ENCODE data around the gene ARRDC5. TPM values are rescaled to one million over a fixed set of nuclear protein-coding genes. Genes with fewer than 3 reads are reported as not detected.

ARRDC5 gene
- total and polyA plus RNA-seq, 2 of the 13 experiments (the other 11 are each of a cell fraction or from before 2014, with no cell fraction given) = not detected

GRCh38 chr19:4911786-4912672, 9.3 kb upstream of the ARRDC5 start (continued):
- TF ChIP-seq NPAS2 (CRISPR knock-in tag; IDR thresholded peaks at IDR 0.05; ENCODE audit: borderline replicate concordance) (no peak), ZNF350 (CRISPR knock-in tag; IDR thresholded peaks at IDR 0.05; ENCODE audit: borderline replicate concordance, low read depth) (0 out of 2 replicates have a peak, but pooled peaks have one; percentile 55), ZNF703 (CRISPR knock-in tag; IDR thresholded peaks at IDR 0.05; ENCODE audit: borderline replicate concordance) (no peak), DDIT3 (CRISPR knock-in tag; IDR thresholded peaks at IDR 0.05) (no peak), ZFP90 (CRISPR knock-in tag; IDR thresholded peaks at IDR 0.05; ENCODE audit: borderline replicate concordance) (0 out of 2 replicates have a peak, but pooled peaks have one; percentile 37), NAIF1 (CRISPR knock-in tag; IDR thresholded peaks at IDR 0.05; ENCODE audit: borderline replicate concordance) (no peak), UBTF (CRISPR knock-in tag; IDR thresholded peaks at IDR 0.05) (no peak), ZNF260 (CRISPR knock-in tag; IDR thresholded peaks at IDR 0.05; ENCODE audit: borderline replicate concordance, low read depth) (no peak), BORCS8-MEF2B (CRISPR knock-in tag; IDR thresholded peaks at IDR 0.05) (no peak), SCMH1 (CRISPR knock-in tag; IDR thresholded peaks at IDR 0.05; ENCODE audit: borderline replicate concordance) (no peak), ZNF276 (CRISPR knock-in tag; IDR thresholded peaks at IDR 0.05; ENCODE audit: low read depth) (no peak), YEATS4 (CRISPR knock-in tag; IDR thresholded peaks at IDR 0.05; ENCODE audit: borderline replicate concordance) (0 out of 2 replicates have a peak, but pooled peaks have one; percentile 30), BRCA1 (CRISPR knock-in tag; IDR thresholded peaks at IDR 0.05) (no peak), ZNF605 (CRISPR knock-in tag; IDR thresholded peaks at IDR 0.05) (no peak), PTBP1 (IDR thresholded peaks at IDR 0.05; ENCODE audit: low read depth, low read length, poor library complexity, severe bottlenecking) (no peak), ZSCAN31 (CRISPR knock-in tag; IDR thresholded peaks at IDR 0.05; ENCODE audit: low read depth) (no peak), NCOA1 (CRISPR knock-in tag; IDR thresholded peaks at IDR 0.05) (no peak), ZNF7 (CRISPR knock-in tag; IDR thresholded peaks at IDR 0.05) (no peak), ZKSCAN8 (CRISPR knock-in tag; IDR thresholded peaks at IDR 0.05; ENCODE audit: borderline replicate concordance) (no peak), GMEB2 (CRISPR knock-in tag; IDR thresholded peaks at IDR 0.05; ENCODE audit: low read depth) (no peak), ZBTB20 (CRISPR knock-in tag; IDR thresholded peaks at IDR 0.05; ENCODE audit: borderline replicate concordance, low read depth) (no peak)
